Endothelial cell of umbilical vein (primary cell): Measurements from ENCODE around the gene TNFAIP8L1. TPM values are rescaled to one million over a fixed set of nuclear protein-coding genes. Genes with fewer than 3 reads are reported as not detected.

Experiments used
- BruUV-seq: library from RNA; stranded (reverse); fragments of 400-500 nt; replicated peaks from 2 replicates; lab custom pipeline; 2021; lab: Mats Ljungman, UMichigan
- CTCF ChIA-PET: fragments of 300-600, 350-600 bp; sonication (Branson Sonifier 250); formaldehyde crosslinking; loops from one replicate; lab custom pipeline; 2021; ENCODE audit warnings: antibody characterized with exemption, inconsistent platforms; lab: Charles Lee
- POLR2A ChIA-PET: fragments of 300-600, 350-600 bp; sonication (Branson Sonifier 250); formaldehyde crosslinking; loops from one replicate; lab custom pipeline; 2021; ENCODE audit warnings: antibody characterized with exemption, inconsistent platforms; lab: Charles Lee
- DNase-seq: peaks from one replicate; pipeline ENCODE4 v3.0.0-alpha.2; 2011; ENCODE audit warnings: low read depth, low spot score
- FAIRE-seq: peaks from 2 replicates; lab custom pipeline; 2011; peaks lifted over from hg19 to GRCh38; lab: Jason Lieb, UNC
- H2AFZ ChIP-seq: 2 replicates; pipeline ENCODE4 v1.6.0; 2012; ENCODE audit warnings: low read depth, low read length, control low read depth, inconsistent platforms
- H3K27ac ChIP-seq: 2 replicates; pipeline ENCODE4 v1.5.1; 2011; ENCODE audit warnings: low read depth, mild to moderate bottlenecking, control low read depth, low read length, moderate library complexity; ENCODE audit not compliant: insufficient read depth
- H3K27me3 ChIP-seq, 2 experiments: 2 replicates each; pipeline versions ENCODE4 v1.6.0 to v1.6.1; 2011; ENCODE audit warnings: low read length in 2 of 2, mixed read lengths in 1 of 2; ENCODE audit not compliant: control insufficient read depth in 2 of 2, insufficient read depth in 2 of 2
- H3K36me3 ChIP-seq, 2 experiments: 2 replicates in 1 of 2; 3 replicates in 1 of 2; pipeline ENCODE4 v1.5.1; 2011; ENCODE audit warnings: low read length in 2 of 2, mild to moderate bottlenecking in 1 of 2, moderate library complexity in 1 of 2; ENCODE audit not compliant: control insufficient read depth in 2 of 2, insufficient read depth in 2 of 2; ENCODE audit errors: extremely low read depth in 1 of 2
- H3K4me1 ChIP-seq: 3 replicates; pipeline ENCODE4 v1.5.1; 2011; ENCODE audit warnings: mild to moderate bottlenecking, low read length; ENCODE audit not compliant: control insufficient read depth, insufficient read depth; ENCODE audit errors: extremely low read depth
- H3K4me2 ChIP-seq: 2 replicates; pipeline ENCODE4 v1.6.1; 2011; ENCODE audit warnings: low read length, control low read depth, mixed read lengths; ENCODE audit not compliant: insufficient read depth
- H3K4me3 ChIP-seq, 3 experiments: fragments of 200-600 bp in 1 of 3; sonication (generic), shearing (Covaris generic) in 1 of 3; replicated peaks in 1 of 3; 2 replicates each; pipeline ENCODE4 v1.5.1; 2011 to 2016; ENCODE audit warnings: control low read depth in 3 of 3, low read length in 3 of 3, mild to moderate bottlenecking in 2 of 3, inconsistent platforms in 1 of 3, low read depth in 1 of 3, moderate library complexity in 1 of 3; ENCODE audit not compliant: insufficient read depth in 1 of 3
- H3K79me2 ChIP-seq: 2 replicates; pipeline ENCODE4 v1.6.0; 2012; ENCODE audit warnings: low read length, inconsistent platforms; ENCODE audit not compliant: control insufficient read depth, insufficient read depth
- H3K9ac ChIP-seq: replicated peaks from 2 replicates; pipeline ENCODE3; 2011; ENCODE audit warnings: low read length, control low read depth; ENCODE audit not compliant: insufficient read depth; ENCODE audit errors: extremely low read depth
- H3K9me1 ChIP-seq: replicated peaks from 3 replicates; pipeline ENCODE4 v1.6.0; 2011; ENCODE audit warnings: mild to moderate bottlenecking, low read length; ENCODE audit not compliant: control insufficient read depth, insufficient read depth; ENCODE audit errors: extremely low read depth
- H3K9me3 ChIP-seq: replicated peaks from 2 replicates; pipeline ENCODE4 v1.5.1; 2012; ENCODE audit warnings: low read length, inconsistent platforms; ENCODE audit not compliant: control insufficient read depth, insufficient read depth
- H4K20me1 ChIP-seq: replicated peaks from 2 replicates; pipeline ENCODE3; 2011; ENCODE audit warnings: mild to moderate bottlenecking, low read length; ENCODE audit not compliant: control insufficient read depth, insufficient read depth; ENCODE audit errors: extremely low read depth
- CTCF ChIP-seq, 2 donors: IDR thresholded peaks; 1 replicate in 1 of 2; 2 replicates in 1 of 2; pipeline ENCODE4 v1.5.1; 2011; ENCODE audit warnings: low read length in 2 of 2, mild to moderate bottlenecking in 2 of 2, moderate library complexity in 2 of 2, control low read depth in 1 of 2, inconsistent platforms in 1 of 2, low read depth in 1 of 2; ENCODE audit not compliant: insufficient read depth in 1 of 2; ENCODE audit errors: extremely low read depth in 1 of 2
- EZH2 ChIP-seq: IDR thresholded peaks from 2 replicates; pipeline ENCODE4 v1.6.1; 2012; ENCODE audit warnings: borderline replicate concordance, low read depth, mild to moderate bottlenecking, moderate library complexity, low read length, inconsistent platforms; ENCODE audit not compliant: severe bottlenecking
- FOS ChIP-seq: IDR thresholded peaks from 2 replicates; pipeline ENCODE4 v1.6.1; 2011; ENCODE audit warnings: mild to moderate bottlenecking, low read length, moderate library complexity, borderline replicate concordance; ENCODE audit not compliant: insufficient read depth
- GATA2 ChIP-seq: IDR thresholded peaks from 2 replicates; pipeline ENCODE4 v1.7.0; 2011; ENCODE audit warnings: low read depth, mild to moderate bottlenecking, moderate library complexity, mixed read lengths, low read length; ENCODE audit not compliant: insufficient read length, insufficient read depth
- JUN ChIP-seq: IDR thresholded peaks from 2 replicates; pipeline ENCODE4 v1.6.1; 2011; ENCODE audit warnings: borderline replicate concordance, low read depth; ENCODE audit not compliant: insufficient read length, insufficient read depth
- MAX ChIP-seq: IDR thresholded peaks from 2 replicates; pipeline ENCODE4 v1.6.1; 2011; ENCODE audit not compliant: insufficient read depth, insufficient read length
- MYC ChIP-seq: IDR thresholded peaks from one replicate; pipeline ENCODE4 v1.6.1; 2011; ENCODE audit warnings: mild to moderate bottlenecking, low read depth, low read length
- POLR2A ChIP-seq: IDR thresholded peaks from 2 replicates; pipeline ENCODE4 v1.6.1; 2012; ENCODE audit warnings: low read depth, mild to moderate bottlenecking, control low read depth, low read length
- POLR2AphosphoS5 ChIP-seq: IDR thresholded peaks from 2 replicates; pipeline ENCODE4 v1.6.1; 2012; ENCODE audit warnings: low read depth, mild to moderate bottlenecking, control low read depth, low read length, moderate library complexity; ENCODE audit not compliant: insufficient read depth
- dilution Hi-C: fragments of 300-500 bp; cut with MboI; formaldehyde crosslinking; loops from one replicate; pipeline ENCODE4 v1.15.0; 2019; ENCODE audit warnings: low sequenced_read_pairs; ENCODE audit not compliant: extremely low pct_ligation_motif_present
- intact Hi-C: fragments of 100-400 bp; cut with micrococcal nuclease; formaldehyde crosslinking; loops from one replicate; pipeline ENCODE4 v1.10.0; 2022
- polyA plus RNA-seq, 4 experiments: library from polyadenylated mRNA; depleted of rRNA in 3 of 4; stranded (reverse) in 3 of 4; unstranded in 1 of 4; fragments of >200 nt; gene quantifications; 2 replicates each; pipeline versions ENCODE4 v1.2.1 to v1.2.3, GENCODE V29; 2011 to 2012; ENCODE audit warnings: missing spikeins in 1 of 4
- total RNA-seq: library from RNA; stranded (reverse); gene quantifications from 2 replicates; pipeline ENCODE4 v1.2.3, GENCODE V29; 2021

The TNFAIP8L1 gene
- total and polyA plus RNA-seq, 2 donors (not counting 3 experiments of a cell fraction or from before 2014, with no cell fraction given), result 40.0 to 56.1 TPM

GRCh38 chr19:4602915-4603314 is 36.4 kb upstream of the TNFAIP8L1 start:
- BruUV-seq, result no TSS peak
- H3K4me2 ChIP-seq, result no peak overlapping the region
- no peaks in the 10 kb centered on the region for H3K27me3 ChIP-seq
- TF ChIP-seq MYC (no peak), MAX (no peak), EZH2 (no peak), FOS (no peak), POLR2A (no peak), POLR2AphosphoS5 (no peak), CTCF (IDR thresholded peaks at IDR 0.05; ENCODE audit: extremely low read depth in 1 of 2, insufficient read depth in 1 of 2, low read depth in 1 of 2, low read length in 2 of 2) (no peak), GATA2 (no peak), JUN (no peak)
- H3K4me3 ChIP-seq, result no peak overlapping the region
- CTCF ChIA-PET, result no interaction called here
- FAIRE-seq, result no peak
- H3K27ac ChIP-seq, result no peak overlapping the region
- no peaks in the 10 kb centered on the region for H3K9me1 ChIP-seq
- no peak for DNase-seq
- H3K9me3 ChIP-seq, result no peaks in the 10 kb centered on the region
- H3K4me1 ChIP-seq, result no peaks in the 10 kb centered on the region
- POLR2A ChIA-PET, result no interaction called here
- no peaks in the 10 kb centered on the region for H4K20me1 ChIP-seq
- no peaks in the 10 kb centered on the region for H3K36me3 ChIP-seq
- no peaks in the 10 kb centered on the region for H3K79me2 ChIP-seq
- intact Hi-C loops, result no loop called here
- H2AFZ ChIP-seq, result no peak overlapping the region
- no peak overlapping the region for H3K9ac ChIP-seq
- dilution Hi-C loops, result no loop called here
